GM10266 (cell line): Measurements from ENCODE around the gene TNFRSF25.

ENCODE experiments used
- DNase-seq: peaks from one replicate; pipeline ENCODE4 v3.0.0; 2012; ENCODE audit errors: extremely low spot score
- TF ChIP-seq, protein P1 (sequence below): IDR thresholded peaks from 2 replicates; pipeline ENCODE4 v1.5.1; 2012; ENCODE audit warnings: mild to moderate bottlenecking, low read depth; ENCODE audit not compliant: control insufficient read depth, insufficient read depth; ENCODE audit errors: missing control alignments

Gene TNFRSF25

DNA sequence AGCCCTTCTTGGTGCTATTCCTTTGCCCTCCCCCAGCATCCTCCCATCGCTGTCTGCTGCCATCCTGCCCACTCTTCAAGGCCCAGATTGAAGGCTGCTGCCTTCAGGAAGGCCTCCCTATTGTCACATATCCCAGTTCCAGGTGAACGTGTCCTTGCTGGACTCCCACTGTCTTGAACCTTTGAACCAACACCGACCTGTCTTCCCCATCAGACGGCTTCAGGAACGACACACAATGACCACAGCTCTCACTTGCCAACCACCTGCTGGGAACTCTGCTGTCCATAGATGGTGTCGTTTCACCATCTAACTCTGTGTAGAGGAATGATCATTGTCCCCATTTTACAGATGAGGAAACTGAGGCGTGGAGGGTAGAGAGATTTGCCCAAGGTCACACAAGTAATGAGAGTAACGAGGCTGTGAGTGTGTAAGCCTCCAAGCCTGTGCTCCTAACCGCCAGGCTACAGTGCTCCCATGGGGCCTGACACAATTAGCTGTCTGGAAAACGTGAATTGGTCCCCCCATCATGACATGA lies 35.4 kb upstream of the TNFRSF25 start:
- DNase-seq, result no peak
- TF ChIP-seq, protein P1, sequence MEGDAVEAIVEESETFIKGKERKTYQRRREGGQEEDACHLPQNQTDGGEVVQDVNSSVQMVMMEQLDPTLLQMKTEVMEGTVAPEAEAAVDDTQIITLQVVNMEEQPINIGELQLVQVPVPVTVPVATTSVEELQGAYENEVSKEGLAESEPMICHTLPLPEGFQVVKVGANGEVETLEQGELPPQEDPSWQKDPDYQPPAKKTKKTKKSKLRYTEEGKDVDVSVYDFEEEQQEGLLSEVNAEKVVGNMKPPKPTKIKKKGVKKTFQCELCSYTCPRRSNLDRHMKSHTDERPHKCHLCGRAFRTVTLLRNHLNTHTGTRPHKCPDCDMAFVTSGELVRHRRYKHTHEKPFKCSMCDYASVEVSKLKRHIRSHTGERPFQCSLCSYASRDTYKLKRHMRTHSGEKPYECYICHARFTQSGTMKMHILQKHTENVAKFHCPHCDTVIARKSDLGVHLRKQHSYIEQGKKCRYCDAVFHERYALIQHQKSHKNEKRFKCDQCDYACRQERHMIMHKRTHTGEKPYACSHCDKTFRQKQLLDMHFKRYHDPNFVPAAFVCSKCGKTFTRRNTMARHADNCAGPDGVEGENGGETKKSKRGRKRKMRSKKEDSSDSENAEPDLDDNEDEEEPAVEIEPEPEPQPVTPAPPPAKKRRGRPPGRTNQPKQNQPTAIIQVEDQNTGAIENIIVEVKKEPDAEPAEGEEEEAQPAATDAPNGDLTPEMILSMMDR, result no peak

DNA sequence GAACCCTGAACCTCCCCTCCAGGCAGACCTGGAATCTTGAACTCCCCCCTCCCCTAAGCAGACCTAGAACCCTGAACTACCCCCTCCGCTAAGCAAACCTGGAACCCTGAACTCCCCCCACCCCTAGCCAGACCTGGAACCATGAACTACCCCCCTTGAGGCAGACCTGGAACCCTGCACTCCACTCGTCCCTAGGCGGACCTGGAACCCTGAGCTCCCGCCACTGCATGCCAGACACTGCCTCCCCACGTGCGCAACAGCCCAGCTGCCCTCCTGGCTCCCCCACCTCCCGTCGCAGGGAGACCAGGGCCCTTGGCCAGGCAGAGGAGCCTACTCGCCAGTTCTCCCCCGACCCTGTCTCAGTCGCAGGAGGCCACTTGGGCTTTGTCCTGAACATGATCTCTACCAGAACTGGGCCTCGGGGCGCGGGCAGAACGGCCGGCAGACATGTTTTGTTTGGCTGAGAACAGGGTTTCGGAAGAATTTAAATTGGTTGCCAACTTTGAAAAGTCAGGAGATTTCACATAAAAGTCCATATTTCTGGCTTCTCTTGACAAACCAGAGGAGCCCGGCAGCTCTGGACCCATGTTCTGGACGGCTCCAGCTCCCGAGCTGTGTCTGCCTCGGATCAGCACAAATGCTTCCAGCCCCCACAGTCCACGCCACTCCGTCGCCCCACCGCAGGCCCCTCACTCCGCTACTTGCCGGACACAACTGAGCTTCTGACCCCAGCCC lies 34.7 kb upstream of the TNFRSF25 start:
- TF ChIP-seq, protein P1, result no peak
- no peak for DNase-seq

DNA sequence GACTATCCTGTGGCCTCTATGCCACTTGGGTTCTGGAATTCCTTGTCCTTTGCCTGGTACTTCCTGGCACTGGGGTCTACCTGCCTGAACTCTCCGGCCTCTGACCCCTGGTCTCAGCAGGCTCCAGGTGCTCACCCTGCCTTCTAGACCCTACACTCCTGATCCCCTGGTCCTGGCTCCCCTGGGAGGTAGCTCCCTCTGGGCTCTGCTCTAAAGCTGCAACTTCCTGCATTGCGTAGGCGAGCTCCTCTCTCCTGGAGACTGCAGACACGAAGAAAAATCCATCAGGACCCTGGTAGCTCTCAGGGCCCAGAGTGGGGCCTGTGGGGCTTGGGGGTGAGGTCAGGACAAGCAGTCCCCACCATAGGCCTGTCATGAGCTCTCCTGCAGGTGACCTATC lies 33.3 kb upstream of the TNFRSF25 start:
- TF ChIP-seq, protein P1, result no peak
- no peak for DNase-seq

DNA sequence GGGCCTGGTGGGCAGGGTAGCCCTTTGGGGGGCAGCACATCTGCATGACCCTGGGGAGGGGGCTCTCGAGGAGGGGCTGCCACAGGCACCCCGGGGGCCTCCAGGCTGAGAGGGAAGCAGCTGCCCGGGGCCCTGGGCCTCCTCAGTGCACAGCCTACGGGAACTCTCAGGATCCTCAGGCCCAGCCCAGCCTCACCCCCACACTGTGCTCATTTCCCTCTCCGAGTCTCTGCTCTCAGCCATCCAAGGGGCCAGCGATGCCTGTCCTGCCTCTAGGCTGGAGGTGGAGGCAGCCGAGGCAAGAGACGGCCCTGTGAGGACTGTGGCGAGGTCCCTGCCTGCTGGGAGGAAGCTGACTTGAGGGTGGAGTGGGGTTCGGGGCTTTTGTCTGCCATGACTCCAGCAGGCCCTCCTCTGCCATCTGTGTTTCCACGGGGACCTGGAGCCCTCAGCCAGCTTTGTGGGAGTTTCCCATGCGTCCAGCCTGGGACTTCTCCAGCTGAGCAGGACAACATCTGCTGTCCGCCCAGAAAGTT lies 32.7 kb upstream of the TNFRSF25 start:
- TF ChIP-seq, protein P1, result no peak
- no peak for DNase-seq

DNA sequence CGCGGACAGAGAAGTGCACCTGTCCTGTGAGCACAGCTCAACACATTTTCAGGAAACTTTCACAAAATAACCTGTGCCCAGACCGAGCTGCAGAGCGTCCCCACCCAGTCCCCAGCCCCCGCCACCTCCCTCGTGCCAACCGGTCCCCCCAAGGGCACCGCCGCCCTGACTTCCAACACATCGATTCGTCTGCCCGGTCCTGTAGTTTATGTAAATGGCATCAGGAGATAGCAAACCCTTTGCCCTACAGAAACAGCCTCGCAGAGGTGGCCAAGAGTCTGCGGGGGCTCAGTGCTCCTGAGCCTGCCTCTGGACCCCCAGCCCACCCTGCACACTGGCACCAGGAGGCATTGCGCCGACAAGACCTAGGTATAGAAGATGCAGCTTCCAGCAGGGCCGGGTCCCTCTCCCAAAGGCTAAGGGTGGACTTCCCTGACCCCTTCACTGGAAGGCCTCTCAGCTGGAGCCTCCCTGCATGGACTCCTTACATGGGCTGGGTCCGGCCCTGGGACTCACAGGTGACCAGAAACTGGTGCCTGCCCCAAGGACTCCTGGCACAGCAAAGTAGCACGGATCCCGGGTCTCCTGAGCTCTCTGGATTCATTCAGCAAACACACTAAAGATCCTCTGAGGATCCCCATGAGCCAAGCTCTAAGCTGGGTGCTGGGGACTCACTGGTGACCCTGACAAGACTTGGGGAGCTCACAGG lies 32.0 kb upstream of the TNFRSF25 start:
- no peak for DNase-seq
- TF ChIP-seq, protein P1, result no peak

DNA sequence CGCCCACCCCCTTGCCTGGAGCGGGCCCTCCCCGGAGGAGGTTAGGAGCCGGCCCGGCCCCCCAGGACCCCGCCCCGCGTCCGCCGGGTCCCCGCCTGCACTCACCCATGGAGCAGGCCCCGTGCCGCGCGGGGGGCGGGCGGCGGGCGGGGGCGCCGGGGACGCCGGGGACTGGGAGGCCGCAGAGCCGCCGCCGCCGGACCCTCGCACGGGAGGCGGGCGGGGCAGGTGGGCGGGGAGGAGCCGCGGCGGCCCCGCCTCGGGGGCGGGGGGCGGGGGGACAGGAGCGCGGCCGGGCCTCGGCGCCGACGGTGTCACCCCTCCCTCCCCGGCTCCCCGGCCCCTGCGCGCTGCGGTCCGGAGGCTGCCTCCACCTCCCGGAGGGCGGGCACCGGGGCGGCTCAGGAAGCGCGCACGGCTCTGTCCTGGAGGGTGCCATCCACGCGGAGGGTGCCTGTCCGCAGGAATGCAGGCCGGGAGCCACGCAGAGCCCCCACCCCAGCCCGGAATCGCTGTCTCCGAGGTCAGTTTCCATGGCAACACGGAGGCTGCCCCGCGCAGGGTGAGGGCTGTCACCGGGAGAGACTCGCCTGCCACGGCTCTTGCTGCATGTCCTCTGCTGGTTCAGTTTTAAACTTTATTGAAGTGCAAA lies 31.4 kb upstream of the TNFRSF25 start:
- DNase-seq, result peak; percentile 83
- TF ChIP-seq, protein P1, result no peak
